A549 treated with AZD9567 at 1 μM for 4 hours (cell line): ENCODE data around the gene EIF2S1. TPM values are rescaled to one million over a fixed set of nuclear protein-coding genes. Genes with fewer than 3 reads are reported as not detected.

Source experiments
- total RNA-seq: library from RNA; stranded (reverse); fragments of 200-300 nt; extraction: Qiagen RNA extraction; gene quantifications from 5 replicates; pipeline ENCODE4 v1.2.3, GENCODE V29; 2022; ENCODE audit not compliant: insufficient read depth

Gene EIF2S1
- 216 to 491 TPM (median 232 TPM) in 5 replicates for total RNA-seq

GRCh38 chr14:67359775-67360469 lies at the start of gene EIF2S1, which contains the start of gene ATP6V1D:
Gene EIF2S1 (plus strand): TSS chr14:67360328. CDS start chr14:67364768, 4,440 bp downstream.
Gene ATP6V1D (minus strand): TSS chr14:67359804. CDS start chr14:67359698, 106 bp downstream.

GRCh38 chr14:67411820-67412421 lies 51.8 kb downstream of the EIF2S1 start, which contains the start of gene PLEK2:
Gene PLEK2 (minus strand): TSS chr14:67412165. CDS start chr14:67412059, 106 bp downstream.

Other genes with a start within 250 kb of the EIF2S1 start
- 0.06 to 0.13 TPM (median 0.10 TPM) in 3 of 5 replicates, not detected in the others for gene GARIN2, start 170.9 kb upstream of the EIF2S1 start, total RNA-seq
- 13.3 to 16.5 TPM (median 15.1 TPM) in 5 replicates for gene PALS1, start 118.9 kb upstream of the EIF2S1 start, total RNA-seq
- gene ATP6V1D, start 524 bp upstream of the EIF2S1 start, total RNA-seq, result 61.5 to 75.1 TPM (median 70.3 TPM) in 5 replicates
- gene PLEK2, start 51.8 kb downstream of the EIF2S1 start, total RNA-seq, result 13.6 to 18.0 TPM (median 16.2 TPM) in 5 replicates
- 0.14 to 0.22 TPM (median 0.17 TPM) in 4 of 5 replicates, not detected in the other for gene TMEM229B, start 128.4 kb downstream of the EIF2S1 start, total RNA-seq
- gene PLEKHH1, start 173.0 kb downstream of the EIF2S1 start, total RNA-seq, result 3.3 to 4.3 TPM (median 3.6 TPM) in 5 replicates
- 17.5 to 23.3 TPM (median 23.0 TPM) in 5 replicates for gene PIGH, start 239.9 kb downstream of the EIF2S1 start, total RNA-seq